ENCODE measurements around the gene RPS6KA2.
"Not testable (repeated sequence)": the region's sequence is repeated elsewhere in the genome, so short reads cannot be mapped to it uniquely, and the experiment has no call there.

The RPS6KA2 gene

GRCh38 chr6:166529586-166529985 is 97.5 kb downstream of the RPS6KA2 start:
- no peak overlapping the region for H3K4me3 ChIP-seq (replicated peaks; ENCODE audit: low read depth, low read length)
- TF ChIP-seq CTCF (IDR thresholded peaks at IDR 0.05; ENCODE audit: insufficient read depth, low read length, poor library complexity, severe bottlenecking), result no peak
- no peaks in the 10 kb centered on the region for H3K27me3 ChIP-seq (replicated peaks; ENCODE audit: control insufficient read depth, insufficient read depth, low read length)
- no peak for DNase-seq (ENCODE audit: extremely low read depth, insufficient read length)
- H3K36me3 ChIP-seq (ENCODE audit: control insufficient read depth, insufficient read depth, low read length), result no peaks in the 10 kb centered on the region

GRCh38 chr6:166529058-166529457 is 98.0 kb downstream of the RPS6KA2 start:
- H3K27me3 ChIP-seq (replicated peaks; ENCODE audit: control insufficient read depth, insufficient read depth, low read length); H3K36me3 ChIP-seq (ENCODE audit: control insufficient read depth, insufficient read depth, low read length); H3K4me3 ChIP-seq (replicated peaks; ENCODE audit: low read depth, low read length); DNase-seq (ENCODE audit: extremely low read depth, insufficient read length): not testable (repeated sequence)

GRCh38 chr6:166527849-166528248 is 99.2 kb downstream of the RPS6KA2 start:
- no peak for TF ChIP-seq CTCF (IDR thresholded peaks at IDR 0.05; ENCODE audit: insufficient read depth, low read length, poor library complexity, severe bottlenecking)
- H3K27me3 ChIP-seq (replicated peaks; ENCODE audit: control insufficient read depth, insufficient read depth, low read length), result no peaks in the 10 kb centered on the region
- no peak overlapping the region for H3K4me3 ChIP-seq (replicated peaks; ENCODE audit: low read depth, low read length)
- DNase-seq (ENCODE audit: extremely low read depth, insufficient read length), result no peak
- no peaks in the 10 kb centered on the region for H3K36me3 ChIP-seq (ENCODE audit: control insufficient read depth, insufficient read depth, low read length)

- DNase-seq (ENCODE audit: extremely low read depth, insufficient read length), result no peak
- no peak for TF ChIP-seq CTCF (IDR thresholded peaks at IDR 0.05; ENCODE audit: insufficient read depth, low read length, poor library complexity, severe bottlenecking)
- Histone ChIP-seq H3K4me3 (replicated peaks; ENCODE audit: low read depth, low read length) (no peak overlapping the region), H3K36me3 (ENCODE audit: control insufficient read depth, insufficient read depth, low read length) (no peaks in the 10 kb centered on the region), H3K27me3 (replicated peaks; ENCODE audit: control insufficient read depth, insufficient read depth, low read length) (no peaks in the 10 kb centered on the region)
These were observed 100.1 kb downstream of the RPS6KA2 start for GRCh38 chr6:166526937-166527336.

GRCh38 chr6:166525567-166525966 is 101.5 kb downstream of the RPS6KA2 start:
- no peak for DNase-seq (ENCODE audit: extremely low read depth, insufficient read length)
- no peak for TF ChIP-seq CTCF (IDR thresholded peaks at IDR 0.05; ENCODE audit: insufficient read depth, low read length, poor library complexity, severe bottlenecking)
- no peaks in the 10 kb centered on the region for H3K27me3 ChIP-seq (replicated peaks; ENCODE audit: control insufficient read depth, insufficient read depth, low read length)
- H3K36me3 ChIP-seq (ENCODE audit: control insufficient read depth, insufficient read depth, low read length), result no peaks in the 10 kb centered on the region
- no peak overlapping the region for H3K4me3 ChIP-seq (replicated peaks; ENCODE audit: low read depth, low read length)

- DNase-seq (ENCODE audit: extremely low read depth, insufficient read length), result no peak
- H3K4me3 ChIP-seq (replicated peaks; ENCODE audit: low read depth, low read length), result no peak overlapping the region
- H3K36me3 ChIP-seq (ENCODE audit: control insufficient read depth, insufficient read depth, low read length), result no peaks in the 10 kb centered on the region
- no peak for TF ChIP-seq CTCF (IDR thresholded peaks at IDR 0.05; ENCODE audit: insufficient read depth, low read length, poor library complexity, severe bottlenecking)
- H3K27me3 ChIP-seq (replicated peaks; ENCODE audit: control insufficient read depth, insufficient read depth, low read length), result no peaks in the 10 kb centered on the region
These were observed 103.1 kb downstream of the RPS6KA2 start for GRCh38 chr6:166523782-166524559.
